H1 (cell line): ENCODE data around the gene CETN1. TPM values are rescaled to one million over a fixed set of nuclear protein-coding genes. Genes with fewer than 3 reads are reported as not detected.

Source experiments
- CTCF ChIA-PET: fragments of 300-600 bp; sonication (Branson Sonifier 250); formaldehyde crosslinking; loops from one replicate; lab custom pipeline; 2021; ENCODE audit not compliant: partially characterized antibody; lab: Charles Lee
- POLR2A ChIA-PET: fragments of 300-600 bp; sonication (Branson Sonifier 250); formaldehyde crosslinking; loops from one replicate; lab custom pipeline; 2021; ENCODE audit warnings: inconsistent platforms; ENCODE audit not compliant: partially characterized antibody; lab: Charles Lee
- DNase-seq, 2 experiments: peaks; one replicate each; pipeline versions ENCODE4 v3.0.0 to v3.0.0-alpha.2; 2010 to 2022; ENCODE audit warnings: low spot score in 2 of 2, low read depth in 1 of 2, mixed read lengths in 1 of 2
- FAIRE-seq: peaks from 2 replicates; lab custom pipeline; 2011; peaks lifted over from hg19 to GRCh38; lab: Jason Lieb, UNC
- H2AFZ ChIP-seq: 2 replicates; pipeline ENCODE4 v1.8.1; 2012; ENCODE audit warnings: low read length, inconsistent platforms
- H2AK5ac ChIP-seq: 2 replicates; pipeline ENCODE4 v1.6.1; 2013; ENCODE audit warnings: low read depth, low read length
- H2BK120ac ChIP-seq: replicated peaks from 2 replicates; pipeline ENCODE3; 2013; ENCODE audit warnings: low read depth, low read length, inconsistent platforms
- H2BK12ac ChIP-seq: 2 replicates; pipeline ENCODE4 v1.6.1; 2013; ENCODE audit warnings: low read depth, low read length
- H2BK15ac ChIP-seq: 2 replicates; pipeline ENCODE4 v1.6.1; 2013; ENCODE audit warnings: low read length
- H2BK20ac ChIP-seq: 2 replicates; pipeline ENCODE4 v1.6.1; 2013; ENCODE audit warnings: low read length
- H2BK5ac ChIP-seq: 2 replicates; pipeline ENCODE4 v1.6.1; 2013; ENCODE audit warnings: low read depth, low read length
- H3K14ac ChIP-seq: 2 replicates; pipeline ENCODE4 v1.6.1; 2013; ENCODE audit warnings: inconsistent platforms; ENCODE audit not compliant: insufficient read length
- H3K18ac ChIP-seq: 2 replicates; pipeline ENCODE4 v1.6.1; 2013; ENCODE audit warnings: low read length; ENCODE audit errors: extremely low read depth
- H3K23ac ChIP-seq: 2 replicates; pipeline ENCODE4 v1.6.1; 2013; ENCODE audit warnings: inconsistent platforms; ENCODE audit not compliant: insufficient read length
- H3K23me2 ChIP-seq: 2 replicates; pipeline ENCODE4 v1.6.1; 2013; ENCODE audit warnings: low read depth, low read length
- H3K27ac ChIP-seq: 2 replicates; pipeline ENCODE4 v1.6.1; 2011; ENCODE audit warnings: low read depth, low read length, inconsistent platforms
- H3K27me3 ChIP-seq, 4 experiments: replicated peaks in 1 of 4; 1 replicate in 1 of 4; 2 replicates in 3 of 4; pipeline versions ENCODE4 v1.6.1 to v1.8.1; 2011 to 2013; ENCODE audit warnings: low read length in 3 of 4, mild to moderate bottlenecking in 3 of 4, inconsistent platforms in 2 of 4, mixed read lengths in 2 of 4, moderate library complexity in 1 of 4; ENCODE audit not compliant: control insufficient read depth in 3 of 4, insufficient read depth in 3 of 4; ENCODE audit errors: extremely low read depth in 1 of 4
- H3K36me3 ChIP-seq, 4 experiments: 2 replicates each; pipeline versions ENCODE4 v1.6.1 to v1.8.1; 2011 to 2013; ENCODE audit warnings: mild to moderate bottlenecking in 4 of 4, low read length in 3 of 4, moderate library complexity in 2 of 4, control low read depth in 1 of 4, inconsistent platforms in 1 of 4; ENCODE audit not compliant: insufficient read depth in 4 of 4, control insufficient read depth in 2 of 4
- H3K4ac ChIP-seq: replicated peaks from 2 replicates; pipeline ENCODE3; 2013; ENCODE audit warnings: low read length, low read depth, mixed read lengths, inconsistent platforms; ENCODE audit not compliant: insufficient read length
- H3K4me1 ChIP-seq, 4 experiments: replicated peaks in 1 of 4; 1 replicate in 1 of 4; 2 replicates in 3 of 4; pipeline versions ENCODE4 v1.6.1 to v1.8.1; 2011 to 2013; ENCODE audit warnings: low read length in 3 of 4, inconsistent platforms in 2 of 4, mixed read lengths in 1 of 4; ENCODE audit not compliant: insufficient read depth in 4 of 4, control insufficient read depth in 3 of 4
- H3K4me2 ChIP-seq, 2 experiments: 2 replicates each; pipeline versions ENCODE4 v1.6.1 to v1.8.1; 2011 to 2013; ENCODE audit warnings: low read depth in 2 of 2, low read length in 2 of 2, control low read depth in 1 of 2, inconsistent platforms in 1 of 2, mild to moderate bottlenecking in 1 of 2; ENCODE audit not compliant: insufficient read depth in 1 of 2
- H3K4me3 ChIP-seq, 4 experiments: fragments of 200-600, 300-600 bp in 1 of 4; sonication (generic), shearing (Covaris generic), sonication (Bioruptor Twin) in 1 of 4; 2 replicates each; pipeline versions ENCODE4 v1.5.1 to v1.8.1; 2011 to 2016; ENCODE audit warnings: low read length in 4 of 4, low read depth in 3 of 4, control low read depth in 2 of 4, inconsistent platforms in 2 of 4, mild to moderate bottlenecking in 2 of 4, mixed read lengths in 1 of 4, moderate library complexity in 1 of 4; ENCODE audit not compliant: insufficient read depth in 2 of 4; ENCODE audit errors: extremely low read depth in 1 of 4
- H3K56ac ChIP-seq: replicated peaks from 2 replicates; pipeline ENCODE3; 2013; ENCODE audit warnings: low read depth, mild to moderate bottlenecking, mixed read lengths, low read length, inconsistent platforms; ENCODE audit not compliant: insufficient read length
- H3K79me1 ChIP-seq: 2 replicates; pipeline ENCODE4 v1.6.1; 2013; ENCODE audit warnings: low read depth, low read length, control low read depth
- H3K79me2 ChIP-seq, 2 experiments: 2 replicates each; pipeline versions ENCODE4 v1.6.1 to v1.8.1; 2012 to 2013; ENCODE audit warnings: low read length in 2 of 2, mild to moderate bottlenecking in 2 of 2, inconsistent platforms in 1 of 2; ENCODE audit not compliant: insufficient read depth in 2 of 2, control insufficient read depth in 1 of 2
- H3K9ac ChIP-seq, 4 experiments: replicated peaks in 1 of 4; 1 replicate in 1 of 4; 2 replicates in 3 of 4; pipeline versions ENCODE4 v1.6.1 to v1.8.1; 2011 to 2013; ENCODE audit warnings: low read depth in 3 of 4, low read length in 3 of 4, control low read depth in 2 of 4, mild to moderate bottlenecking in 2 of 4, moderate library complexity in 2 of 4, inconsistent platforms in 1 of 4; ENCODE audit errors: extremely low read depth in 1 of 4
- H3K9me3 ChIP-seq, 2 experiments: 2 replicates each; pipeline versions ENCODE4 v1.6.1 to v1.8.1; 2012 to 2013; ENCODE audit warnings: mild to moderate bottlenecking in 2 of 2, moderate library complexity in 2 of 2, control low read depth in 1 of 2, inconsistent platforms in 1 of 2, low read depth in 1 of 2, low read length in 1 of 2, mixed read lengths in 1 of 2; ENCODE audit not compliant: insufficient read depth in 2 of 2
- H4K20me1 ChIP-seq, 2 experiments: replicated peaks in 1 of 2; 2 replicates each; pipeline versions ENCODE3 to v1.8.1; 2011 to 2013; ENCODE audit warnings: inconsistent platforms in 2 of 2, low read length in 2 of 2, mild to moderate bottlenecking in 1 of 2; ENCODE audit not compliant: insufficient read depth in 2 of 2, control insufficient read depth in 1 of 2
- H4K5ac ChIP-seq: 2 replicates; pipeline ENCODE4 v1.6.1; 2013; ENCODE audit warnings: low read length, low read depth, mixed read lengths, inconsistent platforms; ENCODE audit not compliant: insufficient read length
- H4K8ac ChIP-seq: 2 replicates; pipeline ENCODE4 v1.8.0; 2013; ENCODE audit warnings: mild to moderate bottlenecking, moderate library complexity, low read length, inconsistent platforms; ENCODE audit not compliant: insufficient read depth; ENCODE audit errors: extremely low read depth
- H4K91ac ChIP-seq: replicated peaks from 2 replicates; pipeline ENCODE3; 2013; ENCODE audit warnings: low read length, mixed read lengths, inconsistent platforms; ENCODE audit not compliant: insufficient read length
- CHD1 ChIP-seq: IDR thresholded peaks from 2 replicates; pipeline ENCODE4 v1.6.1; 2012; ENCODE audit warnings: low read depth, low read length, improper control_type of control experiment
- EP300 ChIP-seq, 2 experiments: IDR thresholded peaks; 1 replicate in 1 of 2; 2 replicates in 1 of 2; pipeline ENCODE4 v1.6.1; 2011 to 2012; ENCODE audit warnings: low read depth in 2 of 2, low read length in 2 of 2, mild to moderate bottlenecking in 2 of 2, borderline replicate concordance in 1 of 2, inconsistent platforms in 1 of 2, moderate library complexity in 1 of 2
- GABPA ChIP-seq: IDR thresholded peaks from 2 replicates; pipeline ENCODE4 v1.6.1; 2011; ENCODE audit warnings: mild to moderate bottlenecking, low read length, moderate library complexity, borderline replicate concordance; ENCODE audit not compliant: insufficient read depth
- NRF1 ChIP-seq: IDR thresholded peaks from 2 replicates; pipeline ENCODE4 v1.6.1; 2011; ENCODE audit warnings: mild to moderate bottlenecking, low read depth, low read length, improper control_type of control experiment
- POLR2A ChIP-seq, 2 experiments: IDR thresholded peaks; 1 replicate in 1 of 2; 2 replicates in 1 of 2; pipeline ENCODE4 v1.6.1; 2011; ENCODE audit warnings: low read depth in 2 of 2, low read length in 2 of 2, mild to moderate bottlenecking in 2 of 2; ENCODE audit errors: control extremely low read depth in 1 of 2
- RAD21 ChIP-seq, 2 experiments: IDR thresholded peaks in 1 of 2; conservative IDR thresholded peaks in 1 of 2; 2 replicates each; pipeline ENCODE4 v1.6.1; 2011; ENCODE audit warnings: low read depth in 2 of 2, low read length in 2 of 2, improper control_type of control experiment in 1 of 2, inconsistent platforms in 1 of 2, mild to moderate bottlenecking in 1 of 2, moderate library complexity in 1 of 2
- WGBS, 2 experiments: shearing (Covaris generic) in 1 of 2; methylation state at CpG; one replicate each; pipeline versions ENCODE4 v1.1.6 to v1.1.7; 2013 to 2015; ENCODE audit warnings: low lambda C conversion rate in 2 of 2, mixed read lengths in 2 of 2, inconsistent platforms in 1 of 2, low coverage in 1 of 2, missing lambda C conversion rate in 1 of 2; ENCODE audit not compliant: insufficient replicate concordance in 2 of 2, insufficient coverage in 1 of 2, insufficient read length in 1 of 2; ENCODE audit errors: extremely low coverage in 1 of 2, missing lambda C conversion rate in 1 of 2; 5-methylcytosine and 5-hydroxymethylcytosine counted together
- polyA plus RNA-seq, 7 experiments: library from polyadenylated mRNA; depleted of rRNA in 3 of 7; stranded (reverse) in 5 of 7; unstranded in 2 of 7; fragments of >200 nt in 5 of 7; fragments of 200-250 nt in 2 of 7; gene quantifications; 1 replicate in 5 of 7; 2 replicates in 1 of 7; 4 replicates in 1 of 7; pipeline versions ENCODE4 v1.2.1 to v1.2.3, GENCODE V29; 2011 to 2013; ENCODE audit warnings: missing spikeins in 2 of 7, mixed read lengths in 2 of 7
- total RNA-seq: library from RNA; stranded (reverse); fragmentation: NEBNext Ultra II Directional; extraction: Animal tissue kit (Norgen Biotek cat#: 25700); gene quantifications from 2 replicates; pipeline ENCODE4 v1.2.1, GENCODE V29; 2021
- TF ChIP-seq, protein P1 (sequence below), 3 experiments: IDR thresholded peaks; 1 replicate in 2 of 3; 2 replicates in 1 of 3; pipeline versions ENCODE4 v1.5.1 to v1.6.1; 2011; ENCODE audit warnings: low read length in 3 of 3, mild to moderate bottlenecking in 3 of 3, inconsistent platforms in 2 of 3, low read depth in 1 of 3, moderate library complexity in 1 of 3; ENCODE audit not compliant: insufficient read depth in 1 of 3; ENCODE audit errors: control extremely low read depth in 1 of 3

Gene CETN1
- total and polyA plus RNA-seq, 2 of the 8 experiments (the other 6 are each of a cell fraction or from before 2014, with no cell fraction given), result not detected

- Histone ChIP-seq H3K14ac (no peak overlapping the region), H3K27ac (no peak overlapping the region), H2BK15ac (no peak overlapping the region), H3K4me1 (no peaks in the 10 kb centered on the region), H2AK5ac (no peak overlapping the region), H2AFZ (no peak overlapping the region), H4K8ac (no peak overlapping the region), H3K27me3 (no peaks in the 10 kb centered on the region), H4K5ac (no peak overlapping the region), H3K18ac (no peak overlapping the region), H3K79me2 (no peaks in the 10 kb centered on the region), H3K79me1 (no peaks in the 10 kb centered on the region), H3K9me3 (no peaks in the 10 kb centered on the region), H3K56ac (no peak overlapping the region), H4K91ac (no peak overlapping the region), H2BK20ac (no peak overlapping the region), H3K36me3 (no peaks in the 10 kb centered on the region), H3K23me2 (no peaks in the 10 kb centered on the region; the same call in 1 of the 2 replicates), H3K4ac (no peak overlapping the region), H2BK12ac (no peak overlapping the region), H2BK120ac (no peak overlapping the region), H3K4me3 (no peak overlapping the region), H3K4me2 (no peak overlapping the region), H4K20me1 (no peaks in the 10 kb centered on the region), H3K23ac (no peak overlapping the region), H2BK5ac (no peak overlapping the region), H3K9ac (no peak overlapping the region)
- TF ChIP-seq RAD21 (IDR thresholded peaks at IDR 0.05 in 1 of 2, conservative IDR thresholded peaks at IDR 0.05 in 1 of 2; ENCODE audit: low read depth in 2 of 2, low read length in 2 of 2) (peak; percentile 85 to 90), NRF1 (no peak), POLR2A (IDR thresholded peaks at IDR 0.05; ENCODE audit: control extremely low read depth in 1 of 2, low read depth in 2 of 2, low read length in 2 of 2) (no peak), GABPA (no peak), EP300 (IDR thresholded peaks at IDR 0.05; ENCODE audit: borderline replicate concordance in 1 of 2, low read depth in 2 of 2, low read length in 2 of 2) (no peak), CHD1 (no peak)
- TF ChIP-seq, protein P1, sequence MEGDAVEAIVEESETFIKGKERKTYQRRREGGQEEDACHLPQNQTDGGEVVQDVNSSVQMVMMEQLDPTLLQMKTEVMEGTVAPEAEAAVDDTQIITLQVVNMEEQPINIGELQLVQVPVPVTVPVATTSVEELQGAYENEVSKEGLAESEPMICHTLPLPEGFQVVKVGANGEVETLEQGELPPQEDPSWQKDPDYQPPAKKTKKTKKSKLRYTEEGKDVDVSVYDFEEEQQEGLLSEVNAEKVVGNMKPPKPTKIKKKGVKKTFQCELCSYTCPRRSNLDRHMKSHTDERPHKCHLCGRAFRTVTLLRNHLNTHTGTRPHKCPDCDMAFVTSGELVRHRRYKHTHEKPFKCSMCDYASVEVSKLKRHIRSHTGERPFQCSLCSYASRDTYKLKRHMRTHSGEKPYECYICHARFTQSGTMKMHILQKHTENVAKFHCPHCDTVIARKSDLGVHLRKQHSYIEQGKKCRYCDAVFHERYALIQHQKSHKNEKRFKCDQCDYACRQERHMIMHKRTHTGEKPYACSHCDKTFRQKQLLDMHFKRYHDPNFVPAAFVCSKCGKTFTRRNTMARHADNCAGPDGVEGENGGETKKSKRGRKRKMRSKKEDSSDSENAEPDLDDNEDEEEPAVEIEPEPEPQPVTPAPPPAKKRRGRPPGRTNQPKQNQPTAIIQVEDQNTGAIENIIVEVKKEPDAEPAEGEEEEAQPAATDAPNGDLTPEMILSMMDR (IDR thresholded peaks at IDR 0.05; ENCODE audit: control extremely low read depth in 1 of 3, insufficient read depth in 1 of 3, low read depth in 1 of 3, low read length in 3 of 3), result peak in 2 of 3 experiments; percentile 45 to 58; a peak in 2 of 4 replicates
- FAIRE-seq (peak; percentile 57), DNase-seq (no peak)
- POLR2A ChIA-PET, result no interaction called here
- CTCF ChIA-PET, result interaction anchor here (0.6 to 3.8 kb wide), 24 partner anchors 9 to 404 kb away, joined by 3 to 34 read pairs (median 4); partner anchors contain the start of gene CLUL1
- 31% methylated on average over 4 of the region's 4 CpGs; no CpG with 5 or more reads in 1 of the 2 experiments for WGBS, 2 experiments
Observed at GRCh38 chr18:616380-616995, 36.3 kb downstream of the CETN1 start.
